HG02885 (cell line): Measurements from ENCODE around the gene CNOT3.

ENCODE experiments used
- ATAC-seq: cut with Tn5 transposase; IDR thresholded peaks from one replicate; pipeline ENCODE4 v1.9.1; 2021; ENCODE audit warnings: mild to moderate bottlenecking; ENCODE audit not compliant: unreplicated experiment, poor library complexity

Gene CNOT3

DNA sequence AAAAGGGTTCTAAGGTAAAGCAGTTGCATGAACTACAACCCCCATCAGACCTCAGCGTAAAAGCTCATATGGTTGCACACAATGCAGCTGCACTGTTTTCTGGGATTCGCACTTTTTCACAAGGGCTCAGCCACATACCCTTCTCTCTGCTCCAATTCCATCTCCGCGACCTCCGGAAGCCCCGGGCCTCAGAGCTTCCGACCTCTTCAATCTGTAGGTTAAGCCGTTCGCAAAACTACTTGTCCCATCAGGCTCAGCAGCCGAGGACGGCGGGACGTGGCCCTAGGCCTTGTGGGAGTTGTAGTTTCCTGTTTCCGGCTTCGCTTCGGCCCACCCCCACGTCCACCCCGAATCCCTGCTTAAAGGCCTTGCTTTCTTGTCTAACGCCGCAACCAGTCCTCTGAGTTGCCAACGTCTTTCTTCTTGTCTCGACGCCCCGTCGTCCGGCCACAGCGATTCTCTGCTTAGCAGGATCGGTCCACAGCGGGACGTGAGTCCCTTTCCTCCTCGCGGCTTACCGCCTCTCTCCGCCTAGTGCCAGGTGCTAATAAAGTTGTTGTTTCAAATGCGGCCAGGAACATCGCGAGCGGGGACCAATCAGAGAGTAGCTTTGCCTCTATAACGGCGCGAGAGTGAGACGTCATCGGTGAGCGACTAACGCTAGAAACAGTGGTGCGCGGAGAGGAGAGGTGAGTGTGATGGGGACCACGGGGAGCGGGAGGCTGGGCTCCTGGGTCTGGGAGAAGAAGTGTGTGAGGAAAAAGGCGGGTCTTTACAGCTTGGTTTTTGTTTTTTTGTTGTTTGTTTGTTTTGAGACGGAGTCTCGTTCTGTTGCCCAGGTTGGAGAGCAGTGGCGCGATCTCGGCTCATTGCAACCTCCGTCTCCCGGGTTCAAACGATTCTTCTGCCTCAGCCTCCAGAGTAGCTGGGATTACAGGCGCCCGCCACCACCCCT is 22.2 kb upstream of the CNOT3 start, which contains the start of the genes PRPF31 and TFPT:
Gene PRPF31 (plus strand): TSS at position 646 of the 955 bp plus-strand sequence. CDS start 2,525 bp downstream, outside the sequence.
Gene TFPT (minus strand): TSS at position 549 of the 955 bp plus-strand sequence. CDS start 388 bp downstream, at position 161.
- ATAC-seq: peak; percentile 88

DNA sequence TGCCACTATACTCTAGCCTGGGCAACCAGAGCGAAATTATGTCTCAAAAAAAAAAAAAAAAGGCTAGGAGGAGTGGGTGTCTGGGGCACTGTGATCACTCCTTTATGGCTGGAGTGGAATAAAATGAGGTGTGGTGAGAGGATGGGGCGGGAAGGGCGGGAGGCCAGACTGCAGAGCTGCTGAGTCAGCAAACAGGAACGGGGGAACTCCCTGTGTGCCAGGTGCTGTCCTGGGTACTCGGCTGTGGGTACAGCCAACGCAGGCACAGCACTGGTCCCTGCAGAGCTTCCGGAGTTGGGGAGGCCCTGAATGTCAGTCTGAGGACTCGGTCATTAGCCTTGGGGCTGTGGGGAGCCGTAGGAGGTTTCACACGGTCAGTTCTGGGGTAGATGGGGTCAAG is 16.3 kb upstream of the CNOT3 start:
- ATAC-seq: no peak

DNA sequence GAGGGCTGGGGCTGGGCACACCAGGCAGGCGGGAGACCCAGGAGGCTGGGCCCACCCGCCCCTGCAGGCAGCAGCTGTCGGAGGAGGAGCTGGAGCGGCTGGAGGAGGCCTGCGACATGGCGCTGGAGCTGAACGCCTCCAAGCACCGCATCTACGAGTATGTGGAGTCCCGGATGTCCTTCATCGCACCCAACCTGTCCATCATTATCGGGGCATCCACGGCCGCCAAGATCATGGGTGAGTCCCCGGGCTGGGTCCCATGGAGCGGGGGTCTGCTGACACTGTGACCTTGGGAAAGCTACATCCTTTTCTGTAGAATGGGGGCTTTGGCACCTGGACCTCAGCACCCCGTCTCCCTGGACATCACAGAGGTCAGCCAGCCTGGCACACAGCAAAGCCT is 13.9 kb upstream of the CNOT3 start:
- no peak for ATAC-seq

DNA sequence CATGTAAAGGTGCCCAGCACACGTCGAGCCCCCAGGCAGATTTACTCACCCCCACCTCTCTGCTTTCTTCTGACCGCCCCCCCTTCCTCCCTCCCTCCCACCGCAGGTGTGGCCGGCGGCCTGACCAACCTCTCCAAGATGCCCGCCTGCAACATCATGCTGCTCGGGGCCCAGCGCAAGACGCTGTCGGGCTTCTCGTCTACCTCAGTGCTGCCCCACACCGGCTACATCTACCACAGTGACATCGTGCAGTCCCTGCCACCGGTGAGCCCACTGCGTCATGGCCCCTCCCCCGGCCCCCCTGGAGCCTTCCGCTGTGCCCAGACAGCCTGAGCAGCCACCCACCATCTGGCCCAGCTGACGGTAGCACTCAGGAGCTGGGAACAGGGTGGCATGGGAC is 13.2 kb upstream of the CNOT3 start:
- no peak for ATAC-seq

DNA sequence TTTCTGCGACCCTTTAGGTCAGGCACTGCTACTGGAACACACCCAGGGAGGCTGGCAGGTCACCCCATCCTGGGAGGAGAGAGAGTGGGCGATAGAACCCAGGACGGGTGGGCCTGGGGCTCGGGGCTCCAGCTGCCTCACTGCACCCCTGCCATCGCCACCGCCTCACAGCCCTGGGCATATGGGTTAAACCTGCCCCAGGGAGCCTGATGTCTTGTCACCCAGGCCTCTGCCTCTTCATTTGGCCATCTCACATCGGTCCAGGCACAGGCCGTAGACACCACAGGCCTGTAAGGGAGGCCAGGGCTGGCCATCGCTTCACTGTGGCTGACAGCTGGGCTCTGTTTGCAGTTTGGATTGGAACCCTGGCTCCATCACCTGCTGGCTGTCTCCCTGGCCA is 11.8 kb upstream of the CNOT3 start:
- ATAC-seq: no peak

DNA sequence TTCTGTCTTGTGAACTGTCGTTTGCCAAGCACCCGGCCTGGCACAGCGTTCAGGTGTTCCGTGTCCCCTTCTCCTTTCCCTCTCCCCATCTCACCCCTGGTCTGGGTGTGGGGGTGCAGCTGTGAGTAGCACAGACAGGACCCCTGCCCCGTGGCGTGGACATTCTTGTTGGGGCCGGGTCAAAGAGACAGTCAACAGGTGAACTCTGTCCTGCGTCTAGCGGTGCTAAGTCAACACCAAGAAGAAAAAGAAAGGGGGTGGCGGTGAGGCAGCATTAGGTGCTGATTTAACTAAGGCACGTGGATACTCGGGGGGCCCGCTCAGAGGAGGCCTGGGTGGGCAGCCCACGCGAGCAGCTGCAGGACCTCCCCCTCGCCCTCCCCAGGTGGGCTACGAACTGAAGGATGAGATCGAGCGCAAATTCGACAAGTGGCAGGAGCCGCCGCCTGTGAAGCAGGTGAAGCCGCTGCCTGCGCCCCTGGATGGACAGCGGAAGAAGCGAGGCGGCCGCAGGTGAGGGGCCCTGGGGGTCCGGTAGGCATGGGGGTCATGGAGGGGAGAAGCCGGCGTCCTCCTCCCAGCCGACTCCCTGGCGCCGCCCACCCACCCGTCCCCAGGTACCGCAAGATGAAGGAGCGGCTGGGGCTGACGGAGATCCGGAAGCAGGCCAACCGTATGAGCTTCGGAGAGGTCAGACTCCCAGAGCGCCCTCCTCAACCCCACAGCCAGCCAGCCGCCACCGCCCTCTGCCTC is 9.7 kb upstream of the CNOT3 start:
- no peak for ATAC-seq

DNA sequence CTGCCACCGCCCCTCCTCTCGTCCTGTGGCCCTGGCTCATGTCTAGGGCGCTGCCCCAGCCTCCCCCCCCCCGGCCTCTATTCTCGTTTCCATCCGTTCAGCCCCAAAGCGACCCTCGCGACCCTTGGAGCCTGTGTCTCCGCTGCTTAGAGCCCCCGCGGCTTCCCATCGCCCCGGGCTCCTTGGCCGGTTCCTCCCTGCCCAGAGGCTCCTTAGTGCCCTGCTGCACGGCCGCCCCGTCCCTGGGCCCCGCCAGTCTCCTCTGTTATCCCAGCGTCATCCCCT is 9.2 kb upstream of the CNOT3 start:
- no peak for ATAC-seq

DNA sequence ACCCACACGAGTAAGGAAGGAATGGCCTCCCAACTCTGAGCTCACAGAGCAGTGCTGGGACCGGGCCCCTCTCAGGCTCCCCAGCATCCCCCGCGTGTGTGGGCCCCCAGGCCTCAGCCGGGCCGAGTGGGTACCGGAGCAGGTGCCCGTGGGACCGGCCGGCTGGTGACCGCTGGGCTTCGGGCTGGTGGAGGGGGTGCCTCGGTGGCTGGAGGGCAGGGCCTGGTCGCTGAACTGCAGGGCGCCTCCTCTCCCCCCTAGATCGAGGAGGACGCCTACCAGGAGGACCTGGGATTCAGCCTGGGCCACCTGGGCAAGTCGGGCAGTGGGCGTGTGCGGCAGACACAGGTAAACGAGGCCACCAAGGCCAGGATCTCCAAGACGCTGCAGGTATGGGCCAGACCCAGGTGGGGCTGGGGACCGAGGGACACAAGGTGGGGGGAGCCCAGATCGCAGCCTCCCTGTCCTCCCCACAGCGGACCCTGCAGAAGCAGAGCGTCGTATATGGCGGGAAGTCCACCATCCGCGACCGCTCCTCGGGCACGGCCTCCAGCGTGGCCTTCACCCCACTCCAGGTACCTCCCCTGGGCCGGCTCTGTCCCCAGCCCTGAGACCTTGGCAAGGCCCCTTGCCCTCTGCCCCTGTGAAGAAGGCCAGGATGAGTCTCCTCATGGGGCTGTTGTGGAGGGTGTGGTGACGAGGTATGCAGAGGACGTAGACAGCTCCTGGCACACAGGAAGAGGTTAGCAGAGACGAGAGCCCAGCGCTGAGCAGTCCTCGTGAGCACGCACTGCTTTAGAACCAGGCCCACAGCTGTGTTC is 8.6 kb upstream of the CNOT3 start:
- ATAC-seq: no peak

DNA sequence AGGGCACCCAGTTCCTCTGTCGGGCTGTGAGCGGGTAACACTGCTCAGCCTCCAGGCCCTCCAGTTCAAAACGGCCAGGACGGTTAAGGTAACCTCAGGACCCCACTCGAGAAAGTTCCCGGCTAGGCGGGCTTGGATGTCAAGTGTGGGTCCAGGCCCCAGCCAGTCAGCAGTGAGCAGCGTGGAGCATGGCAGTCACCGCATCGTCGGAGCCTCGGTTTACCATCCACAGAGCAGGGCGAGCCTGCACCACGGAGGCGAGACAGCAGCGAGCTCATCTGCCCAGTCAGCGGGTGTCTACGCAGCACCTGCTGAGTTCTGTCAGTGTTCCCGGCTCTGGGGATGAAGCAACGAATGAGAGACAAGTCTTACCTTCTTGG is 8.0 kb upstream of the CNOT3 start:
- ATAC-seq: no peak

DNA sequence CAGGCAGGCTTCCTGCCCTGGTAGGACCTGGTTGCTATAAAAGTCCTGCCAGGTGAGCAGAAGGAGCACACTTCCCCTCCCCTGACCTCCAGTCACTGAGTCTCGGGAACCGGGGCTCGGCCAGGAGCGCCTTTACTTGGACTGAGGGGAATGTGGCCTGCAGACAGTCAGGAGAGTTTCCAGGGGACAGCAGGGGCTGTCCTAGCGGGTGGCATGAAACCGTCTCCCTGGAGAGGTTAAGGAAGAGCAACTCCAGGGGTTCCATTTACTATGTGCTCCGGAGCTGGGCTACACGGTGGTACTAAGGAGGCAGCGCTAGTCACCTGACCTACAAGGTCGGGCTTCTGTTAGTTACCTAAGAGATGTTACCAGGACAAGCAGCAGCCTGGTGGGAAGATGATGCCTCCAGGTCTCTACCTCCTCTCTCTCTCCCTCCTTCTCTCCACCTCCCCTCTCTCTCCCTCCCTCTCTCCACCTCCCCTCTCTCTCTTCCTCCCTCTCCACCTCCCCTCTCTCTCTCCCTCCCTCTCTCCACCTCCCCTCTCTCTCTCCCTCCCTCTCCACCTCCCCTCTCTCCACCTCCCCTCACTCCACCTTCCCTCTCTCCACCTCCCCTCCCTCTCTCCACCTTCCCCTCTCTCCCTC is 4.1 kb upstream of the CNOT3 start:
- no peak for ATAC-seq

DNA sequence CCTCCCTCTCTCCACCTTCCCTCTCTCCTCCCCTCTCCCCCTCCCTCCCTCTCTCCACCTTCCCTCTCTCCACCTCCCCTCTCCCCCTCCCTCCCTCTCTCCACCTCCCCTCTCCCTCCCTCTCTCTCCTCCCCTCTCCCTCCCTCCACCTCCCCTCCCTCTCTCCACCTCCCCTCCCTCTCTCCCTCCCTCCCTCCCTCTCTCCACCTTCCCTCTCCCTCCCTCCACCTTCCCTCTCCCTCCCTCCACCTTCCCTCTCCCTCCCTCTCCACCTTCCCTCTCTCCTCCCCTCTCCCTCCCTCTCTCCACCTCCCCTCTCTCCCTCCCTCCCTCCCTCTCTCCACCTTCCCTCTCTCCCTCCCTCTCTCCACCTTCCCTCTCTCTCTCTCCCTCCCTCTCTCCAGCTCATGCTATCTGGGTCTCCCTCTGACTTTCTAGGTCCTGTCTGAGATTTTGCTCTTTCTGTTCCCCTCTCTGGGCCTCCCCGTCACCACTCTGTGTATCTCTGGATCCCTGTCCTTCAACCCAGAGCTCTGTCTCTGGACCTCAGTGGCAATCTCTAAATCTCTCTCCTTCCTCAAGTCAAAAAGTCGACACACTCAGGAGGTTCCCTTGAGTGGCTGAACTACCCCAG is 3.5 kb upstream of the CNOT3 start:
- no peak for ATAC-seq

DNA sequence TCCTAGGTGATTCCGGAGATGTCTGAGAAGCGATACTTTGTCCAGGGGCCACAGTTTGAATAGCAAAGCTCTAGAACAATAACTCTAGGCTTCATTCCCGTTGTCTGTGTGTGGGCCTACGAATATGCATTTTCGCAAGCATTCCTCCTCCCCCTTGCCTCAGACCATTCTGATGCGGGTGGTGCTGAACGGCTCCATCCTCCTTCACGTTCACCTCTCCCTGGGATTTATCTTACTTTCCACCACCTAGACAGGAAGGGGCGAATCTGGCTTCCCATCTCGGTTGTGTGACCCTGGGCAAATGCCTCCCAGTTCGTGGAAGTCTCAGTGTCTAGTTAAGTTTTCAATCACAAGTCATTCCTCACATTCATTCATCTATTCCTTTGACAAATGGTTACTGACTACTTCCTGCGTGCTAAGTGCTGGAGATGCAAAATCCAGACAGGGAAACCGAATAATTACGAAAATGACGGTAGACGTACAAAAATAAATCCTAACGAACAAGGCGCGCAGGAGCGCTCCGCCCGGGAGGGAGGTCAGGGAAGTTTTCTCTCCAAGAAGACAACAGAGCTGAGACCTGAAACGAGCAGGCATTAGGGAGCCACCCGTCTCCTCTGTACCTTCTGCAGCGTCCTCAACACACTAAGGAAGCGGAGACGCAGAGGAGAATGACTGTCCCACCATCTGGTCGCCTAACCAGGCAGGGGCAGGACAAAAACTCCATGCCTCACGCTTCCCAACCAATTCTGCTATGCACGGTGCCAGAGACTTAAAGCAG is 1.3 kb upstream of the CNOT3 start:
- ATAC-seq: no peak

DNA sequence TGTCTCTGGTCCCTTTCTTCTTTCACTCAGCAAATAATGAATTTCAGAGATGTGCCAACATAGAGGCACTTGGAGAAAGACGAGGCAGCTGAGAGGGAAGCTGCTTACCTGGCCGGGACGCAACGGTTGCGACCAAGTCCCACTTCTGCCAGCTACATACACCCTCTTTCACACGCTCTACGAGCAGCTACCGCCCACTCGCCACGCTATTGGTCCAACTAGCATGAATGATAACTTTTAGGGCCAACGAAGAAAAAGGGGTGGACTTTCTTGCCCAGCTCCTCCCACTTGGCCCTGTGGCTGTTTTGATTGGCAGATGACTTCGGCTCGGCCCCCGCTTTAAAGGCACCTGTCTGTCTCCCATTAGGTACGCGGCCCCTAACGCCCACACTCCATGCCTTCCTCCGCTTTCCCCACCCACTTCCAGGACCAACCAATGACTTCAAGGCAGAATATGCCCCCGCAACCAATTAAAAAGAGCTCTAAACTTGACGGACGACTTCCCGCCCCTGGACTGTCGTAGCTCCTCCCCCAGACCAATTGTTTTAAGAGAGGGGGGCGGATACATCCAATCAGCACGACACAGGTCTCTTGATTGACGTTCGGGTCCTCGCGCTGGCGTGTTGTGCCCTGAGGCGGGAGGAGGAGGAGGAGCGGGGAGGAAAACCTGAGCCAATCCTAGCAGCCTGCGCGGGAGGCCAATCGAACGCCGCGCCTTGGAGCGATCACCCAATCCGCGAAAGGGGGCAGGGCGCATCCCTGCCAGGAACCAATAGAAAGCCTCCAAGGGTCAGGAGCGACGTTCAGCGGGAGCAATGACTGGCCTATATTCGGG is 481 bp upstream of the CNOT3 start:
- ATAC-seq: peak; percentile 81

DNA sequence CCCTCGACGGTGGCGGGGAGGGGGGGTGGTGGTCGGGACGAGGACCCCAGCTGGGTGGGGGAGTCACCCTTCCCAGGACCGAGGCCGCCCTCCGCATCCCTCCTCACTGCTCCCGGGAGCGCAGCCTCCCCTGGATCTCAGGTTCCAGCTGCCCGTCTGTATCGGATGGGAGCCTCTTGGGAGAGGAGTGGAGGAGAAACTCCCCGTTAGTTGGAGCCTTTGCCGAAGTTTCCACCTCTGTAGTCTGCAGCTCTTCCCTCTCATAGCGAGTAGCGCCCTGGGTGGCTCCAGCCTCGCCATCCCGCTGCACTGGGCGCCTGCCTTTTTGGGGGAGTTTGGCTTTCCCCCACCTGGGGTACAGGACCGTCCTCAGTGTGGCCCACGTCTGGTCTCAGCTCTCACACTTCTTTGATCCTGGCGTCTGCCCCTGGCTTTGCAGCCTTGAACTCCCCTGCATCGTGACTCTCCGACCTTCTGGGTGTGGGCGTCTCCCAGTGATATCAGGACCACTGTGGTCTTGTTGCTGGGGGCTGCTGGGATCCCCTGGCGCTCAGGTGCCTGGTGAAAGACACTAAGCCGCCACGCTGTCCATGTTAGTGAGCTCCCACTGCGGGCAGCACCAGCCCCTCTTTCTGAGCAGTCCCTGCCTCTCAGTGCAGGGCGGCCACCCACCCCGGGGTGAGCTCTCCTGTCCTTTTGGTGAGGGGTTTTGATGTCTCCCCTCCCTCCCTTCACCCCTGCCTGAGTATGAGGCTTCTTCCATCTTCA is 1.1 kb downstream of the CNOT3 start:
- ATAC-seq: no peak

DNA sequence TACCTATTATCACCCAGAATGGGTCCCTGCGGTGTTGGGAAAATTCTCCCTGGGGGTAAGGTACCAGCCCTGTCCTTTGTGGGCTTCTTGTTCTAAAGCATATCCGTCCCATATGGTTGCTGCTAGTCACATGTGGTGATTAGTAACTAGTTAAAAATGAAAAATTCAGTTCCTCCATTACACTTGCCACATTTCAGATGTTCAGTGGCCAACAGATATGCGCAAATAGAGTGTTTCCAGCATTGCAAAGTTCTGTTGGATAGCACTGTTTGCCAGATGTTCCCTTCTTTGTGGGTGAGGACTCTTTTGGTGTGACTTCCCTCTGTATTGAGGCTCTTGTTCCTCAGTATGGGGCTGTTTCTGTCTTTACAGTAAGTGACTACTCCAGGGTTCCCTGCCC is 3.8 kb downstream of the CNOT3 start:
- no peak for ATAC-seq

DNA sequence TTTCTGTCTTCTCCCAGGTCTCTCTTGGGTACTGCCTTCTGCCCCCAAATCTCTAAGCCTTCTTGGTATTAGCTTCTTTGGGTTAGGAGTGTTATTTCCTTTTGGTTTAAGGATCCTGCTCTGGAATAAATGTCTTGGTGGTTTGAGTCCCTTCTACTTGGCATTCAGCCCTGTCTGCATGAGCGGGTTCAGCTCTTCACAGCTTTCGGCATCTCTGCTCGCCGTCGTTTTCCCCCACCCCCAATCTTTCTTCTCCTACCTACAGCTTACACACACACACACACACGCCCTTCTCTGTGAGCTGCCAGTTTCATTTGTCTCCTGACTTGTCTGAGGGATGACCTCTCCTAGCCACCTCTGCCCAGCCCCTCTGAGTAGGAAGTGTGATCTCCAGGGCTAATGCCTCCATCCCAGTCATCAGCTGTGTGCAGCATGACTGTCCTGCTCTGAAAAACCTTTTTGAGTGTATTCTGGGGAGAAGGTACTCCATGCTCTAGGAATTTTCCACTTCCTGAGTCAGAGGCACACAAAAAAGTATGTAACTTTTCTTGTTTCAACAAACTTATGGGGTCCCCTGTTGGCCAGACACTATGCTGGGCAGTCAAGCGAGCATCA is 4.7 kb downstream of the CNOT3 start:
- no peak for ATAC-seq

DNA sequence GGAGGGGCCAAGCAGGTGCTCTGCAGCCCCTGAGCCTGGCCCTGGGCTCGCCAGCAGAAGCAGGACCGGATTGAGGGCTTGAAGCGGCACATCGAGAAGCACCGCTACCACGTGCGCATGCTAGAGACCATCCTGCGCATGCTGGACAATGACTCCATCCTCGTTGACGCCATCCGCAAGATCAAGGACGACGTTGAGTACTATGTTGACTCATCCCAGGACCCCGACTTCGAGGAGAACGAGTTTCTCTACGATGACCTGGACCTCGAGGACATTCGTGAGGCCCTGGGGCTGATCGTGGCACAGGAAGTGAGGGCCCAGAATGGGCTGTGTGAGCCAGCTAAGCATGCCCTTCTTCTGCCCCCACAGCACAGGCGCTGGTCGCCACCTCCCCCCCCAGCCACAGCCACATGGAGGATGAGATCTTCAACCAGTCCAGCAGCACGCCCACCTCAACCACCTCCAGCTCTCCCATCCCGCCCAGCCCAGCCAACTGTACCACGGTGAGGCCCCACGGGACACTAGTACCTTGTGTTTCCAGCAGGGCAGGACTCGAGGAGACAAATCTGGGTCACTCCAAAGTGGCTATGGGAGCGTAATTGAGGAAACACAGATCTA is 8.1 kb downstream of the CNOT3 start:
- ATAC-seq: no peak
